ENCODE data around the gene LBX1.

GRCh38 chr10:101234333-101234732 lies 5.1 kb upstream of the LBX1 start:
- TF ChIP-seq CTCF (conservative IDR thresholded peaks at IDR 0.05; ENCODE audit: low read length) (no peak), EZH2phosphoT487 (IDR thresholded peaks at IDR 0.05; ENCODE audit: borderline replicate concordance, low read depth, low read length) (no peak)

All from OCI-LY7 (cell line).